ENCODE data around the gene TBX20.
"Not testable (repeated sequence)": the region's sequence is repeated elsewhere in the genome, so short reads cannot be mapped to it uniquely, and the experiment has no call there.

TBX20 gene

DNA sequence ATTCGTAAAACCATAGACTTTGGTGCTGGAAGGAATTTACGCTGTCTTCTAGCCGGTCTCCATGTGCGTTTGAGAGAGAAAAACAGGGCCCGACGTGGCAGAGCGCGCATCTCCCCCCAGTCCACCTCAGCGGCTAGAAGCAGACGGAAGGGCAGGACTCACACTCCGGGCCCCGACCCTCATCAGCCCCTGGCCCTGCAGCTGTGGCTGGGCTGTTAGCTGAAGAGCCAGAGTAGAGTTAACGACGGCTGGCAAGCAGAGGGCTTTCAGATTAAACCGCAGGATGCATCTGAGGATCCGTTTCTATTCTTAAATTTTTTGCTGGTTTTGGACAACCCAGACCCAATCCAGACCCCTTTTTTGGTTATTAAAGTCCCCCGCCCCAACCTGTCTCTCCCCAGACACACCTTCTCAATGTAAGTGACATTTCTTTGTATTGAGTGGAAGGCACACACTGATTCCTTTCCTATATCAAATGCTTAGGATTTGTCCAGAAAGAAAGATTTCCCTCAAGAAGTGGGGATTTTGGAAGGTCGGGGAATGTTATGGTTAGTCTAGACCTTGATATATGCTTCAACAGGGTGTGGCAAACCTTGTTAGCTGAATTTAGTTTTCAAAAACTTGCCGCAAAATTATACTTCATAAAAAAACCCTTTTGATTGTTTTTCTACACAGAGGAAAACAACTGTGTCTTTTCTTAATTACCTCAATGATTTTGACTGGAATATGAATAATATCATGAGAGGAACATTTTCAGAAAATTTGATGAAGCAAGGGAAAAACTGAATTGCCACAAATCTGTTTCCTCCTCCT lies 1.7 kb upstream of the TBX20 start:
- DNase-seq (ENCODE audit: low read depth, low spot score) = no peak

DNA sequence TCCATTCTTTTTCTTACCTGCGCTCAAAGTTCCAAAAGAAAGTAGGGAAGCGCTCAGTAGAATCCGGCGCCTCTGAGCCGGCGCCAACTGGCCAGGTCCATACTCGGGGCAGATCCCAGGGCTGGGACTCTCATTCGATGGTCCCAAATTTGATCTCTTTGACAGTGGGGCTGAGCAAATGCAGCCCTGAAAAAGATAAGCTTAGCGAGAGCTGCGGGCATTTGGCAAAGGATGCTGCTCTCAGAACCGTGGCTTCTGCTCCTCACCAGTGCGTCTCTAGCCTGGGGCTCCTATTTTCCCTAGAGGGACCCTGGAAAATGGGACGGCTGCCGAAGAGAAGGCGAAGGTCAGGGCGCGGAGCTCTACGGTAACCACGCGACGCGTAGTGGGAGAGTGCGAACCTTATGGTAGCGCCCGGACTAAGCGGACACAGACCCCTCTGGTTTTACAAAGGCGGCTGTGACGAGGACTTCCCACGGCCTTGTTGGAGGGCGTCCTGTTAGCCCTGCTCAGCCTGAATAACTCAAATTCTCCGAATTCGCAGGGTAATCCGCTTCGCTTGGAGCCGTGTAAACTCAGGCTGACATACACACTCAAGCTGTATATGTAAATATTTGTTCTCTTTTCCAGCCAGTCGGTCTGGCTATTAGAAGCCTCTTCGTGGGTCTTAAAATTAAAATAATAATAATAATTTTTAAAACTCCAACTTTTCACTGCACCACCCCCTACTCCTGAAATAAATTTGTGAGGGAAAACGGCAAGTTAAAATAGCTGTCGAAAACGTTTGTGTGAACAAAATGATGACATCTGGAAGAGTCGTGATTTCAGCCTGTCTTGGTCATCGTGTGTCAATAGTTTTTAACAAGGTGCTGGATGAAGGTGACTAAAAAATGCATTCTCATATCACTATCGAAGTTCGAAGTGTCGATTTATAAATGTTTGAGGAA lies 869 bp upstream of the TBX20 start:
- no peak for DNase-seq (ENCODE audit: low read depth, low spot score)

DNA sequence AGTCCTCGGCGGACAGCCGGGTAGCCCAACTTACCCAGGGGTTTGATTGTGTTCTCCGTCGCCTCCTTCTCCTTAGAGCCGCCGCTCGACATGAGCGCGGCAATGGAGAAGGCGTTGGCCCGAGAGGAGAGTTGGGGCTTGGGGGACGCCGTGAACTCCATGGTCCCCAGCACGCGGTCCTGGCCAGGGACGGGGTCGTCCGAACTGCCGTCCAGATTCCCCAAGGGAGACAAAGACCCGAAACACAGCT lies 515 bp downstream of the TBX20 start:
- no peak for DNase-seq (ENCODE audit: low read depth, low spot score)

DNA sequence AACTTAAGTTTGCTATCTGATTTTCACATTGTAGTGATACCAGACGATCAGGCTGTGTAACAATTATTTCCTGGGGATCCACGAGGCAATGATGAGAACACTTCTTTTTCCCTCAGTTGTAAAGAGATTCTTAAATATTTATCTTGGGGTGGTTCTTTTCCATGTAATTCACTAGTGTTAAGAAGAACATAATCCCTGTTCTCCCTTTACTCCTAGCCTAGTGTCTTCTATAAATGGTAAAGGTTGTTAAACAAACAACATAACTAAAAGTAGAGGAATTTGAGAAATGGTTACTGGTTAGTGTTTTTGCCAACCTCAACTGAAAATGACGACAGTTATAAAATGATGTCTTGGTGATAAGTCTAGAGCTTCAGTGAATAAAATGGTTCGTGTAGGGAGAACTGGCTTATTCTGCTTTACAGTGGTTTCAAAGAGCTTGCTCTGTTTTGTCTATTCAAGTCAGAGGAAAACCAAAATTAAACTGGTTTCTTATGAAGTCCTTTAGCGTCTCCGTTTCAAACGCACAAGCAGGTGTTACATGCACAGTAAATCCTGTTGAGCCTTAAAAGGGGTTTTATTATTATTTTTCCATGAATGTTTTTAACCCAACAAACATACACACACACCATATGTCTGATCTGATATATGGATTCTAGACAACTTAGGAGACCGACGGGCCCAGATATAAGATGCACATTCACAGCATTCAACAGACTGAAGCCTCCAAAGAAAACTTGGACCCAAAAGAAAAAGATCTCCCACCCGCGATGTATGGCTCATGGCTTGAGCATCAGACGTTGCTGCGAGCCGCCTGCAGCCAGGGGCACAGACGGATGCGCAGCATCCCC lies 1.1 kb downstream of the TBX20 start:
- DNase-seq (ENCODE audit: low read depth, low spot score) = no peak

DNA sequence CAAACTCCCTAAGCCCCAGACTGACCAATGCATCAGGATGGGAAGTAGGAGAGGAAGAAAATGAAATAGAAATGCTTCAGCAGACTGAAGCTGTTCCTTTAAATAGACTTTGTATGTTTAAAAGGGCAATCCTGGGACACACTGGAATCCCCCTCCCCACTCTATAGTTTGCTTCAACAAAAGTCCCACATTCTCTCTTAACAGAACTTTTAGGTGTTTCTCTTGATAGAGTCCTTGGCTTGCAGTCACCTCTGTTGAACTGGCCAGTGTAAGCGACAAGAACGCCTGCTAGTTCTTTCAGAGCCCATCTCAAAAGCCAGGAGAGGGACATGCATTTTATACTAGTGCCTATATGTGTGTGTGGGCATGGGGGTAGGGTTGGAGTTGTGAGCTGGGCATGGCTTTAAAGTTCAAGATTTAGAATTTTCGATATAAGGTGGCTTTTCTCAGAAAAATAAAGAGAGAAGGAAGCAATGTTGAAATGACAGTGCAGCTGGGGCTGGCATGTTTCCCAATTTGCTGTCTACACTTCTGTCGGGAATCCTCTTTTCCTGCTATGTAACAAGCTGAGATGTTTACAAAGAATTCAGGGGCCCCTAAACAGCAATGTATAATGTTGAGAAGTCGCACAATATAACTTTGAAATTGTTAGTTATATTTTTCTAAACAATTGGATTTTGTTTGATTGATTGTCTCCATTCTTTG lies 2.1 kb downstream of the TBX20 start:
- DNase-seq (ENCODE audit: low read depth, low spot score) = no peak

DNA sequence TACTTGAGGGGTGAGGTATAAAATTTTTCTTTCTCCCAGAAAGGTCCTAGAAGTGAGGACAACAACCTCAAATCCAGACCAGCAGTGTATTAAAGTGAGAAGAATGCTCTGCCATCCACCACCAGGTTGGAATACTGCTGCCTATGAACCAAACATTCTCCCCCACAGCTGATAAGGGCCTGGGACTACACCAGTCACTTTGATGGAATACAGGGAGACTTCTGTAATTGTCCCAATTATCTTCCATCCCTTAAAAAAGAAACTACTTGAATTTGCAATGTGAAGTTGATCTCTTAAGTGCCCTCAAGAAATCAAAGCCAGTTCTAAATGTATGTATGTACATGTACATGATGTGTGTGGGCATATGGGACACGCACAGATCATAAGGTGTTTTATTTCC lies 3.0 kb downstream of the TBX20 start:
- DNase-seq (ENCODE audit: low read depth, low spot score) = no peak

DNA sequence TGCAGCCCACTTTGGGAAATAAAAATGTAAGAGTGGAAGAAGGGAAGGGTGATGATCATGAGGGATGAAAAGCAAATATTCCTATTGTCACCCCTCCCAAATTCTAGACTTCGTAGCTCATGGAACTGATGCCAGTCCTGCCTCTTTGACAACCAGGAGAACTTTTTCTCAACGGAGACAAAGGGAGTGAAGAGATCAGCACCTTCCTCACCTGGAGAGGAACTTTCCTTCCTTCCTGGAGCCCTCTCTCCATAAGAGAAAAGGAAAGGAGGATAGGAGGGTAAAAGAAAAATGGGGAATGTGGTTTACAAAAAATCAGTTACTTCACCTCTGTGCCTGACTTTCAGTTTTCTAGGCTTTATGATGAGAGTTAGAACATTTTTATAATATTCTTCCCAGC lies 3.4 kb downstream of the TBX20 start:
- no peak for DNase-seq (ENCODE audit: low read depth, low spot score)

DNA sequence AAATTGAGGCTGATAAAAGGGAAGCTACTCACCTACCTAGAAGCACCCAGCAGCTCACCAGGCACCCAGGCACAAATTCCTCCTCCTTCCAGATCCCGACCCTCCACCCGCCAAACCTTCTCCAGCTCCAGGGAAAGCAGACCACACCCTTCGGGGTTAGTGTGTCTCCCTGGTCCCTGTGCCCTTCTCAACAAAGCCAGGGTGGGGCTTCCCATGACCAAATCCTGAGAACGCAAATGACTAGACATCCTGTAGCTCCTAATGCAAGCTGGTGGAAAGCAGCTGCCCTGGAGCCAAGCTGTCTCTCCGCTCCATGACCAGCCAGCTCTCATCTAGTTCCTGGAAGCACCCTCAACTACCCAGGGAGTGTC lies 4.4 kb downstream of the TBX20 start:
- no peak for DNase-seq (ENCODE audit: low read depth, low spot score)

DNA sequence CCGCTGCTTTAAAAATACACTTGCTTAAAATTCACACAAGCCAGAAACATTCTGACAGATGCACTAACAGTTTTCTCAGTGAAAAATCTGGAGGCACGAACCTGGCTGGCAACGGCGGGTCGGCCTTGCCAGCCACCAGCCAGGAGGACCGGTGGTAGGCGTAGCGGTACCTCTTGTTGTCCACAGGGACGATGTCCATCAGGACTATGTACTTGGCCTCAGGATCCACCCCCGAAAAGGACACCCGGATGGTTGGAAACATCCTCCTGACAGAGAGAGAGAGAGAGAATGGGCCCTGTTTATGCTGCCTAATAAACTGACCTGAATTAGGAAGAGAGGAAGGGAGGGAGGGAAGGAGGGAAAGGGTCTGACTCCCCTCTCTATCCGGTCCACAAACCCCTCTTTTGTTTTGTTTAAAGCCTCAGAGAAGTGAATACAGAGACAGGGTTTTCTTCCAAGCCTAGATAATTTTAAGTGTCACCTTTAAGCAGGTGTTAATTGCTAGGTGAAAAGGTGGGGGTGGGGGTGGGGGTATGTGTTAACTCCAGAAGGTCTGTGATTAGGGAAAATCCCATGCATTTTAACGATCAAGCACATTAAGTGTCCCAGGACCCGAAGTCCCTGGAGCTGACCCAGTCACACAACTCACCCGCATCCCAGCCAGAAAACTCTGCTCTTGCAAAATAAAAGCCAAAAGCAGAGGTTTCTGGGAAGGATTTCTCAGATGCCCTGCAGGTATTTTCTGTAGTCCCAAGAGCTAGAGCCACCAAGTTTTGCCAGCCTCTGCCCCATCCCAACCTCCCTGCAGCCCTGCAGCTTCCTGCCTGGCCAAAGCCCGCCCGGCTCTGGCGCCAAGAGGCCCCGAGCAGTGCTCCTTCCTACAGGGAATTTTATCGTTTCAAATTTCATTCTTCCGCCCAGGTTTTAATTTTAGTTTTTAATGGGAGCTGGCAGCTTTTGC lies 5.0 kb downstream of the TBX20 start:
- DNase-seq (ENCODE audit: low read depth, low spot score) = no peak

DNA sequence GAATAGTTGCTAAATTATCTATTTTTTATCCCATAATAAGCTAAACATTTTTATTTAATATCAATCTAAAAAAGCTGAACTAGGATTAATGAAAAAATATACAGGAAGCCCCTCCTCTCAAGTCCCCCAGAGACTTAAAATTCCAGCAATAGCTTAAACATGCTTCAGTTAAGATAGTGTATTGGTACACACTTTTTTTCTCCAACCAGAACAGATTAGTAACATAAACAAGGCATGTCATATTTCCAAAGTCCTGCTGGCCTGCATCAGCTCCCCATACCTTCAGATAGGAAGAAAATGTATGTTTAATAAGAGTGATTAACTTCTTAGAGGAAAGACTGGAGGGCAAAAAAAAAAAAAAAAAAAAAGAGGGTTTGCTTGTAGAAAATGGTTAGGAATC lies 7.1 kb downstream of the TBX20 start:
- DNase-seq (ENCODE audit: low read depth, low spot score) = no peak

DNA sequence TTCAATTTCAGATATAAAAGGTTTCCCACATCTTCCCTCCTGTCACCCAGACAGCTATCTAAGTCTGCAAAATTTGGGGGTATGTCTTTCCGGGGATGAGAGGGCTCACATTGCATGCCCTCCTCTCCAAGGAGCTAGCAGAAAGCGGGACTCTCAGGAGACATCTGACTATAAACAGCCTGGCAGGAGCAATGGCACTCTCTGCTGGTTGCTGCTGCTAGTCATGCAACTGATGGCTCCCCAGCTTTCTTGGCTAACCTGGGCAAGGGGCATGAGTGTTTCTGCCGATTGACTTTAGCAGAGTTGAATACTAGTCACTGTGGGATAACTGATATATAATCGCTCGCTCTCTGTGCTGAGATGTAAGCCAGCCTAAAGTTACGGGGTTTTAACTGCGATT lies 12.0 kb downstream of the TBX20 start:
- DNase-seq (ENCODE audit: low read depth, low spot score) = no peak

DNA sequence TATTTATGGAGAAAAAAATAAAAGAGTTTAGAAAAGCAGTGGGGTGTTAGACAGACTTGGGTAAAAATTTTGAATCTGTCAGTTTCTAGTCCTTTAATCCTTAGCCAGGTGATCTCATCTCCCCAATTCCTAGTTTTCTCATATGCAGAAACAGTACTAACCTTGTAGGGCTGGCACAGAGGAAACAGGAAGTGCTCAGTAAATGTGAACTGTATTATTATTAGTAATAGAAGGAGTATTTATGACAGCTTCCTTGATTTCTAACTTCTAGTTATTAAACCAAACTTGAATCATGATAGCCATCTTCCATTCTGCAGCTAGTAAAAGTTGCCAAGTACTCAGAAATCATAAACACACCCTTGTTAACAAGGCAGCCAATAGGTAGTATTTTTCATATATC lies 12.5 kb downstream of the TBX20 start:
- no peak for DNase-seq (ENCODE audit: low read depth, low spot score)

DNA sequence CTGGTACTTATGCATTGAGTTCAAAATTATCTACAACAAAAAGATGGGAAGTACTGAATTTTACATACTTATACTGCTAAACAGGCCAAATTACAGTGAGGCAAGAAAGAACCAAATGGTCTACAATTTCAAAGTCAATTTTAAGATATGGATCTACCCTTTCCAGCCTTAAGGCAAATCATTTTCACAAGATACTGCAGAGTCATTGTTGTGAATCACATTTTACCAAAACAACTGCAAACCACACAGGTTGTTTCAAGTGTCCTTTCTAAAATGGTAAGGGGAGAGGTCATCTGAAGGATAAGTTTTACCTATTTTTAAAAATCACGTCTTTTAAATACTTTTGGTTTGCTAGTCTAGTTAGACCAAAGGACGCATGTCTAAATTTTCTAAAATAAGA lies 12.9 kb downstream of the TBX20 start:
- not testable (repeated sequence) for DNase-seq (ENCODE audit: low read depth, low spot score)

DNA sequence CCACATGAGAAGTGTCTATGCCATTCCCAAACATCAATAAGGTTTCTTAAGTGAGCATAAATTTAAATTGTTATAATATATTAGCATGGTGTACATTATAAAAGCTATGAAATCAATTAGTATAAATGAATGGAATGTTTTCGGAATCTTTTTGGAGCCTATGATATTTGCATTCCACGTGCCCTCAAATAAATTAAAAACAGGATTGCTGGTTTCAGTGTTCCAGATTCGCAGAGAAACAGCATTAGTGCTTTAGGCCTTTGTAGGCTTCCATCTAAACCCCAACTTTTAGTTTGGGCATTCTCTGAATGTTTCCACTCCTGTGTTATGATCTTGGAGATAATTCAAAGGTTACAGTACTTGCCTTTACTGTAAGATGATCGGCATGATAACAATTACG lies 15.4 kb downstream of the TBX20 start:
- DNase-seq (ENCODE audit: low read depth, low spot score) = not testable (repeated sequence)

DNA sequence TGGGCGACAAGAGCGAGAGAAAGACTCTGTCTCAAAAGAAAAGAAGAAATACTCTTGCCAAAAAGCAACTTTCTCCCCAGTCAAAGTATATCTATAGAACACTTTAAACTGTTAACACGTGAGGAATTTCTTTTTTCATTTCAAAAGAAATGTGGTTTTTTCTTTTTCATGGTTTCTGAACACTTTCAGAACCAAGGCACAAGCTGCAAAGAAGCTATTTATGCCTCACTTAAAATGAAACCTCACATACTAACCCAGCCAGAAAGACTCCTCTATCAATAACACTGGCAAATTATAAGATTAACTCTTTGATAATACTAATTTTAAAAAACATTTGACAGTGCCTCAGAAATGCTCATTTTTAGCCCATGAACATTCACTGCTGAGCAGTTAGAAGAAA lies 20.9 kb downstream of the TBX20 start:
- no peak for DNase-seq (ENCODE audit: low read depth, low spot score)

DNA sequence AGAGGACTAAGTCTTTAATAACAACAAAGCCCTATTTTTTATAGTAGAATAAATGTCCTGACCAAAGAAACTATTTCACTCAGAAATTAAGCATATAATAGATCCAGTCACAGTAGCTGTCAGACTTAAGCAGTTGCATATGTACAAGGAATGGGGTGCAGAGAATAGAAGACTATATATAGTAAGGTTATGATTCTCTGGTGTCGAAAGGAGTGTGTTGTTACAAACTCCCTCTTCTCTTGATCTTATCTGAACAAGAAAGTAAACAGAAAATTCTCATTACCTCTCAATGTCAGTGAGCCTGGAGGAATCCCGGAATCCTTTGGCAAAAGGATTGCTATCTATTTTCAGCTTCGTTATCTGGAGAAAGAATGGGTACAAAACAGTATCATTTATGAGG lies 22.7 kb downstream of the TBX20 start:
- DNase-seq (ENCODE audit: low read depth, low spot score) = not testable (repeated sequence)

DNA sequence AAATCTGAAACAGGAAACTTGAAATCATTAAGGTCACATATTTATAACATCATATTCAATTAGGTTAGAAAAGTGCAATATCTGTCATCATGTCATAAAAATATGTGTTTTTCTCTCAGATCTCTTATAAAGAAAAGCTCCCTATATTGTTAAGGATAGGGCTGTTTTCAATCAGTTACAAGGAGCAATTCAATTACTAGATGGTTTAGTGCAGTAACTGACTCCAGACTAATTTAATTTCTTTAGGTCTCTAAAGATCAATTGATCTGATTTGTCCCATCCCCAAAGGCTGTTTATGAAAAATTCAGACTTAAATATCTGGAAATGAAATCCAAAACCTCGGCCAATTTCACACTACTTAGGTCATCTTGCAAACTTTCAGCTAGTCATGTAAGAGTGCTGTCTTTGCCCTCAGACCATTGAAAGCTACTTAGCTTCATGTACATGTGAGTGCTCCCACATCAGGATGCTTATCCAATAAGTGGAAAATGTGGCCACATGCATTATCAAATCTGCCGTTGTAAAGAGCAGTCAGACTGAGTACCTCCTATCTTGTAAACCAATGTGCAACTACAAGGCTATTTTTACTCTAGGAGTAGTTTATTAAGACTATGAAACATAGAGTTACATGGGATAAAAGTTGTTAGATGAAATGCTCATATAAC lies 24.7 kb downstream of the TBX20 start:
- DNase-seq (ENCODE audit: low read depth, low spot score) = not testable (repeated sequence)

DNA sequence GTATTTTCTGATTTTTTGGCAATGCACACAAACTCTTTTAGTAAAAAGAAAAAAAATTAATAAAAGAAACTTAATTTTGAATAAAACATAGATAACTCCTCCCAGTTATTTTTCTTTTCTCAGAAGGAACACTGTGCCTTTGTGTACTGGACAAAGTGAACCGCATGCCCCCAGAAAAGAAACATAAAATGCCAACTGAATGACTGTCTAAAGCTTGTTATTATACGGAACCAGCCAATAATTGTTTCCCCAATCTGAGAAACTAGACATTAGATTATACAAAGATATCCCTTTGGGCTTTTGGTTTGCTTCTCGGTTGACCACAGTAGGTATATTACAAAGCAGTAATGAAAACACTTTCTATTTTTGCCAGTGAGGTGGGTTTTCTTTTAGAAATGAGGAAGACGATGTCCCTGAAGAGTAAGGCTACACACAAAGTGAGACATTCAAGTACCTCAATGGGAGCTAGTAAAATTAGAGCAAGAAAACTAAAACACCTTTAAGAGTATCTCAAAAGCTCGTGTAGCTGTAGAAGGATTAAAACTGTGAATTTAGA lies 25.3 kb downstream of the TBX20 start:
- not testable (repeated sequence) for DNase-seq (ENCODE audit: low read depth, low spot score)

DNA sequence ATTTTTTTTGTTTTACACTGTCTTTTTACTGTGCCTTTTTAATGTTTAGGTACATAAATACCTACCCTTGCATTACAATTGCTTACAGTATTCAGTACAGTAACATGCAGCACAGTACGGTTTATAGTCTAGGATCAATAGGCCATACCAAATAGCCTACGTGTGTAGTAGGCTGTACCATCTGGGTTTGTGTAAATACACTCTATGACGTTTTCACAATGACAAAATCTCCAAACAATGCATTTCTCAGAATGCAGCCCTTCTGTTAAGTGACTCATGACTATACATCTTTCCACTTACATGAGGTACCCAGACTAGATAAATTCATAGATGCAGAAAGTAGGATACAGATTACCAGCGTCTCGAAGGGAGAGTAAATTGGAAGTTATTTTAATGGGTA lies 26.5 kb downstream of the TBX20 start:
- not testable (repeated sequence) for DNase-seq (ENCODE audit: low read depth, low spot score)

DNA sequence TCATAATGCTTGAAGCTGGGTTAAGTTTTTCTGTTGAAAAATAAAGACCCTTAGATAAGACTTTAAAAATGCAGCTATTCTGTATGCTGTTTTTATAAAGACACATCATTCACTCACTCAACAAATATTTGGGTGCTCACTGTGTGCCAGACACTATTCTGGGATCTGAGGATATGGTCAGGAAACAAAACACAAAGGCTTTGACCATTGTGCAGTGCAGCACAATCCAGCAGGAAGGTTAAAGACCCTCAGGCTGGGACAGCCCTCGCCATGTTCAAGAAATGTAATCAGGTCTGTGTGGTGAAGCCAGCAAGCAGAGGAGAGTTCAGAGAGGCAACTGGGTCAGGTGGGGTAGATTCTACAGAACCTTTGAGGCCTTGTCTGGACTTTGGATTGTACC lies 31.5 kb downstream of the TBX20 start:
- not testable (repeated sequence) for DNase-seq (ENCODE audit: low read depth, low spot score)
